HG02588 (cell line): ENCODE measurements around the gene FHIT.
"Not testable (repeated sequence)": the region's sequence is repeated elsewhere in the genome, so short reads cannot be mapped to it uniquely, and the experiment has no call there.

Experiments used
- ATAC-seq: cut with Tn5 transposase; IDR thresholded peaks from one replicate; pipeline ENCODE4 v1.9.1; 2021; ENCODE audit warnings: mild to moderate bottlenecking, moderate library complexity; ENCODE audit not compliant: unreplicated experiment

Gene FHIT

GRCh38 chr3:61065451-61066011 is 185.7 kb downstream of the FHIT start:
- ATAC-seq: no peak

GRCh38 chr3:61061092-61061723 is 190.0 kb downstream of the FHIT start:
- no peak for ATAC-seq

GRCh38 chr3:61060411-61060861 is 190.8 kb downstream of the FHIT start:
- ATAC-seq: no peak

GRCh38 chr3:61058836-61059235 is 192.4 kb downstream of the FHIT start:
- ATAC-seq: no peak

- no peak for ATAC-seq
These were observed 193.8 kb downstream of the FHIT start for GRCh38 chr3:61057464-61057863.

- no peak for ATAC-seq
These were observed 195.8 kb downstream of the FHIT start for GRCh38 chr3:61055447-61055846.

GRCh38 chr3:61053781-61054496 is 197.3 kb downstream of the FHIT start:
- no peak for ATAC-seq

- ATAC-seq: no peak
These were observed 198.4 kb downstream of the FHIT start for GRCh38 chr3:61052851-61053250.

- ATAC-seq: no peak
These were observed 199.6 kb downstream of the FHIT start for GRCh38 chr3:61051666-61052065.

- ATAC-seq: not testable (repeated sequence)
These were observed 206.1 kb downstream of the FHIT start for GRCh38 chr3:61045169-61045568.

GRCh38 chr3:61043156-61043555 is 208.1 kb downstream of the FHIT start:
- no peak for ATAC-seq

- no peak for ATAC-seq
These were observed 210.6 kb downstream of the FHIT start for GRCh38 chr3:61040618-61041017.

- ATAC-seq: no peak
These were observed 215.7 kb downstream of the FHIT start for GRCh38 chr3:61035573-61035972.

- no peak for ATAC-seq
These were observed 218.3 kb downstream of the FHIT start for GRCh38 chr3:61032991-61033390.

GRCh38 chr3:61031503-61031902 is 219.7 kb downstream of the FHIT start:
- no peak for ATAC-seq

GRCh38 chr3:61030469-61031035 is 220.7 kb downstream of the FHIT start:
- no peak for ATAC-seq

GRCh38 chr3:61029194-61029593 is 222.1 kb downstream of the FHIT start:
- ATAC-seq: no peak

GRCh38 chr3:61018807-61019206 is 232.4 kb downstream of the FHIT start:
- no peak for ATAC-seq

GRCh38 chr3:61017028-61017427 is 234.2 kb downstream of the FHIT start:
- ATAC-seq: not testable (repeated sequence)

GRCh38 chr3:61015859-61016258 is 235.4 kb downstream of the FHIT start:
- no peak for ATAC-seq

GRCh38 chr3:61015408-61015807 is 235.8 kb downstream of the FHIT start:
- ATAC-seq: no peak

GRCh38 chr3:61008998-61009380 is 242.3 kb downstream of the FHIT start:
- ATAC-seq: no peak
